GM21529 (cell line): ENCODE data around the gene ANKRD36C.
A peak's percentile ranks its signal among the peaks of the same experiment; 100 is the strongest.
"Not testable (repeated sequence)": the region's sequence is repeated elsewhere in the genome, so short reads cannot be mapped to it uniquely, and the experiment has no call there.

Experiments
- ATAC-seq: cut with Tn5 transposase; IDR thresholded peaks from one replicate; pipeline ENCODE4 v1.9.1; 2021; ENCODE audit not compliant: unreplicated experiment

Gene ANKRD36C

DNA sequence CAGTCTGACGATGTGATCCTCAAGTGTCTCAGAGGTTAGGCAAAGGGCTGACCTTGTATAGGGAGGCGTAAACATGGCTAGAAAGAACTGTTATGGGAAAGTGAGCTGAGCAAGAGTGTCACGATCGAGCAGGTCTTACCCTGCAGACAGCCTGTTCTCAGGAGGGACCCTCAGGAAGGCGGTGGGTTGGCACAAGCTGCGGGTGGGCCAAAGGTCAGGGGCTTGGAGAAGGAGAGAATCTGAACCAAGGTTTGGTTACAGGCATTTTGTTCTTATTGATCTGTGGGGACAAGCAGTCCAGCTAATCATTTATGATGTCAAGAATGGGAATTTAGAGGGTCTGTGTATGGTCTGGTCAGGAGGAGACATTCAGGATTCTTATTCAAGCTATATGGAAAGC lies 16.4 kb upstream of the ANKRD36C start:
- not testable (repeated sequence) for ATAC-seq

DNA sequence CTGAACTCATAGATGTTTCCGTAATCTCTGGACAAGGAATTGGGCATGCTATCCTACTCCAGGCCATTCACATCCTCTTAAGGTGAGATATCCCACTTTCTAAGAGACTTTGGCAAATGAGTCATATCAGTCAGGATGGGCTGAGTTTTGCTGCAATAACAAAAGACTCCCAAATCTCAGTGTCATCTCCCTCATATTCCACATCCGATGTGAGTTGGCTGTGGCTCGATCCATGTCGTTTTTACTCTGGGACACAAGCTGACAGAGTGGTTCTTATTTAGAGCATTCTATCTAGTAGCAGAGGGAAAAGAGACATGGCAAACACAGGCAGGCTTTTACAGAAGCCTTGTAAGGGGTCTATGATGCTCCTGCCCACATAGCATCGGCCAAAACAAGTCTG lies 14.6 kb upstream of the ANKRD36C start:
- not testable (repeated sequence) for ATAC-seq

DNA sequence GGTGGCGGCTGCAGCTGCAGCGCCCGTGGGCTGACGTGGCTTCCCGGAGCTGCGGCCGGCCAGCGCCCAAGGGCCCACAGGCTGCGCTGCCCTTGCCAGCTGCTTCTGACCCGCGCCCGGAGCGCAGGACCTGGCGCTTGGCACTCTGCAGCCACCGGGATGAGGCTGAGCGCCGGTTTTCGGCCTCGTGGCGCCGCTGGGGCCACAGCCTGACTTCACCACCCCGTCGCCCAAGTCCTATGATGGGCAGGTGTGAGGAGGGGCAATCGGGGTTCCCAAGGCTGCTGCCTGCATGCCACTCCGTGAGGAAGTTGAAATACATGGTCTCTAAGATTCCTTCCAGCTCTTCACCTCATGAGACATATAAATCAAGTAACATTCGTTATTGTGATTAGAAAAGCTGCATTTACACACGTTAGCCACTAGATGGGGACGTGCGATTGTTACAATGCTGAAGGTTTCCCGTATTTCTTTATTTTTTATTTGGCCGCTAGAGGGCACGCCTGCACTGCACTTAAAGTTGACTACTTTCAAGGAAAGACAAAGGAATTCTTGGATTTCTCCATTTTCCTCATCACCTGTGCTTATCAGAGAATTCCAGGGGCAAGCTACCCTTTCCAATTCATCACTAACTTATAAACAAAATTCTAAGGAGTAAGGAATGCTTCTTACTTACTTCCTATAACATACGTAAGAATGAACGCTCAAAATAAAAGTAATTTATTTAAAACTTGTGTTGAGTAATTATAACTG lies 1.1 kb upstream of the ANKRD36C start:
- peak; percentile 48 for ATAC-seq

DNA sequence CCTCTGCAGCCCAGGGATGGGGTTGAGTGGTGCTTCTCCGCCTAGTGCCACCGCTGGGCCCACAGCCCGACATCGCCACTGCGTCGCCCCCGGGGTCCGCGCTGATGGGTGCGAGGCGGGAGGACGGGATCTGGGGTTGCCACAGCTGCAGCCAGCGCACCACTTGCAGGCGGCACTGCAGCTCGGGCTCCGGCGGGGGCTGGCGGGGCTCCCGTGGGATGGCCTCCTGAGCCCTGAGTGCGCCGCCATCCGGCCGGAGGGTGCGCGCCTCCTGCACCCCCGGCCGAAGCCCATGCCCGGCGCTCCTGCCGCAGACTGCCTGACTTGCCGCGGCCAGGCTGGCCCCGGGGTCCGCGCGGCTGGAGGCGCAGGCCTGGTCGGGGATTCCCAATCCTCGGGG lies 478 bp upstream of the ANKRD36C start:
- peak; percentile 56 for ATAC-seq

DNA sequence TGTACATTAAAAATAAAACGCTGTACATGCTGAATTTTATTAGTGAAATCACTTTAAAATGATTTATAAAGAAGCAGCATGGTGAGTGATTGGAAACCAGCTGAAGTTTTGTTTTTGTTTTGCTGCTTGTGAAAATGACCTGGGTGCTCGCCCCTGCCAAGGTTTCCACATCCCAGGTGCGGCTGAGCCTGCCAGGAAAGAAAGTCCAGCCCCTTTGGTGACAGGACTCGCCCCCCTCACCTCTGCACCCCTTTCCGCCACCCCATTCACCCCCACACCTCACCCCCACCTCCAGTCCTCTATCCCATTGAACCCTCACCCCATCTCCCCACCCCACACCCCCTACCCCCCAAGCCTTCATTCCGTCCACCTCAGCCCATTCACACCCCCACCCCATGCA lies 740 bp downstream of the ANKRD36C start:
- not testable (repeated sequence) for ATAC-seq

DNA sequence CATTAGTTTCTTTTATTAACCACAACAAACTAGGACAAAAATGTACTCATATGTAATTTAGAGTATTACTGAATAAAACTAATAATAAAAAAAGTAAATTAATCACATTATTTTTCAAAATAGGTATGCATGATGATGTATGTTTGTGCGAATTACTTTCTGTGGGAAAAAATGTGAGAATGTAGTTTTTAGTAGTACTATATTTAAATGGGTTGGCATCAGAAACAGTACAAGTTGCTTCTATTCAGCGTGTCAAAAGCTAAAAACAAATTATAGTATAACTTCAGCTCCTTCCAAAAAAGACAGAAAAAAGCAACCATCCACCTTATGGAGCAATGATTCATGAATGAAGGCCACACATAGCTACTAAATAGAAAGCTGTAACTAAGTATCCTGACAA lies 40.0 kb downstream of the ANKRD36C start:
- ATAC-seq: not testable (repeated sequence)

DNA sequence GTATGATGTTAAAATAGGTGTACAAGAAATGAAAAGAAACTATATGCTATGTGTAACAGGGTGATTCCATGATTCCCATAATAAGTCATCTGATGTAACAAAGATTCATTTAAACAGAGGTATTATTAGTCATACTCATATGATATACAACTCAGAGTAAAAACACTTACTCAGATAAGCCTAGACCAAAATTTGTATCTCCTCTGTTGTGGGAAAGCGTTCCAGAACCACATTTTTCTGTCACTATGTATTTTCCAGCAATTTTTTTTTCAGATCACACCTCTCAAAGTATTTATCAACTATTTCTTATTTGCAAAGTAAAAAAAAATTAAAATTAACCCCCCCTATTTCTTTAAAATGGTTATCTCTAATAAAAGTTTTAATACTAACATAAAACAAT lies 43.6 kb downstream of the ANKRD36C start:
- not testable (repeated sequence) for ATAC-seq

DNA sequence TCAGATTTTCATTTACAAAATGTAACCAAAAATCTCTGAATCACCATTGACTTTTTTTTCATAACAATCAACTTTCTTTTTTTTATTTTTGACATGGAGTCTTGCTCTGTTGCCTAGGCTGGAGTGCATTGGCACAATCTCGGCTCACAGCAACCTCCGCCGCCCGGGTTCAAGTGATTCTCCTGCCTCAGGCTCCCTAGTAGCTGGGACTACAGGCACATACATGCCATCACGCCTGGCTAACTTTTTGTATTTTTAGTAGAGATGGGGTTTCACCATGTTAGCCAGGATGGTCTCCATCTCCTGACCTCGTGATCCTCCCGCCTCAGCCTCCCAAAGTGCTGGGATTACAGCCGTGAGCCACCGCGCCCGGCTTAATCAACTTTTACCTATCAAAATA lies 51.7 kb downstream of the ANKRD36C start:
- not testable (repeated sequence) for ATAC-seq

DNA sequence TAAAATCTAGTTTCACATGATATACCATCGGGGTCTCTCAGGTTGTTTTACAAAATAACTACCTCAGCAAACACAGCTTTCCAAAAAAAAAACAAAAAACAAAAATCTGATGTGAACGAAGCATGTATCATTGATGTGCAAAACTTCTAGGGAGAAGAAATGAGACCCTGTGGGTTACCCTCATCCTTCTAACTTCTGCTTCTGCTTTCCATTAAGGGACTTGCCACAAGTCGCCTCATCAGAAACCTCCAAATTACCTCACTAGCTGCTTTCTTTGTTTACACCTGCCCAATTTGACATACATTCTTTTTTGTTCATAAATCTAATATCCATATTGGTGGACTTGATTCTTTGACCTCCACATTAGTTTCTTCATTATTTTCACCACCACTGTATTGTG lies 60.9 kb downstream of the ANKRD36C start:
- ATAC-seq: not testable (repeated sequence)

DNA sequence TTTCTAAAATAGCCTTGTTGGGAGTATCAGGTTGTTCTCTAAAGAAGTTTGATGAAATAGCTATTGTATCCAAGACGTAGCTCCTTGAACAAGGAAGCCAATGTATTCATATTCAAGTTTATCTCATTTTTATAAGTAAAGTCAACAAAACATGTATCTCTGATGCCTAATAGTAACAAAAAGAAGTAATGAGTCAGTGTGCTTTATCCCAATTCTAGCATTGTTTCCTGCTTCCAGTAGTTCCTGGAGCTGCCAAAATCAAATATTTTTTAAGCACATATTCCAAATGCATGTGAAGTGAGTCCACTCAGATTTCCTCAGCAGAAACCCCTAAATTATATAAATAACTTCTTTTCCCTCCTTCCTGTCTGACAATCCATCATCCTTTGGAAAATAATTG lies 74.6 kb downstream of the ANKRD36C start:
- ATAC-seq: not testable (repeated sequence)

DNA sequence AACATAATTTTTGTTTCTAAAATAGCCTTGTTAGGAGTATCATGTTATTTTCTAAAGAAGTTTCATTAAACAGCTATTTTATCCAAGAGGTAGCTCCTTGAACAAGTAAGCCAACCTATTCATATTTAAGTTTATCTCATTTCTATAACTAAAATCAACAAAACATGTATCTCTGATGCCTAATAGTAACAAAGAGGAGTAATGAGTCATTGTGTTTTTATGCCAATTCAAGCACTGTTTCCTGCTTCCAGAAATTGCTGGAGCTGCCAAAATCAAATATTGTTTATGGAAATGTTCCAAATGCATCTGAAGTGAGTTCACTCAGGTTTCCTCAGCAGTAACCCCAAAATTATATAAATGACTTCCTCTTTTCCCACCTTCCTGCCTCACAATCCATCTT lies 76.5 kb downstream of the ANKRD36C start:
- not testable (repeated sequence) for ATAC-seq

DNA sequence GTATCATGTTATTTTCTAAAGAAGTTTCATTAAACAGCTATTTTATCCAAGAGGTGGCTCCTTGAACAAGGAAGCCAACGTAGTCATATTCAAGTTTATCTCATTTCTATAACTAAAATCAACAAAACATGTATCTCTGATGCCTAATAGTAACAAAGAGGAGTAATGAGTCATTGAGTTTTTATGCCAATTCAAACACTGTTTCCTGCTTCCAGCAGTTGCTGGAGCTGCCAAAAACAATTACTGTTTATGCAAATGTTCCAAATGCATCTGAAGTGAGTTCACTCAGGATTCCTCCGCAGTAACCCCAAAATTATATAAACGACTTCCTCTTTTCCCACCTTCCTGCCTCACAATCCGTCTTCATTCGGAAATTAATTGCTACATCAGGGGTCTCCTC lies 80.2 kb downstream of the ANKRD36C start:
- not testable (repeated sequence) for ATAC-seq

DNA sequence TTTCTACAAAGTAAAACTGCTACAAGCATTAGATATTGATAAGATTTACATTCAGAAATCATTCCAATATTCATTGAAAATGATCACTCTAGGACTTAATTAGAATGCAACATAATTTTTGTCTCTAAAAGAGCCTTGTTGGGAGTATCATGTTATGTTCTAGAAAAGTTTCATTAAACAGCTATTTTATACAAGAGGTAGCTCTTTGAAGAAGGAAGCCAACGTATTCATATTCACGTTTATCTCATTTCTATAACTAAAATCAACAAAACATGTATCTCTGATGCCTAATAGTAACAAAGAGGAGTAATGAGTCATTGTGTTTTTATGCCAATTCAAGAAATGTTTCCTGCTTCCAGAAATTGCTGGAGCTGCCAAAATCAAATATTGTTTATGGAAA lies 97.2 kb downstream of the ANKRD36C start:
- ATAC-seq: not testable (repeated sequence)

DNA sequence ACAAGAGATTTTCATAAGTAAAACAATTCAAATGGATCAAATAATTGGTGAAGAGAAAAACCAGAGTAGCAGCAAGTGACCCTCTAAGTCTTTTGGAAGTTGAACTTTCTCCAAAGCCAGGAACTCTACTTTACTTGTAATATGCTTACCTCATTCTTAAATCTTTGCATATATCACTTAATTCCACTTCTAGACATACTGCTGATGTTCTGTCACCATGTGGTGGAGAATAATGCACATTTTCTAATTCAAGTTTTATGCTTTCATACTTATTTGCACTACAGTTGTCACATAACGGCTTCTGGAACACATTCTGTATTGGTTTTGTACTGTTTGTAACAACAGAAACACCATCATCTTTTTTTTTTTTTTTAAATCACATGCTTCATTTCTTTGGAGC lies 123.7 kb downstream of the ANKRD36C start:
- not testable (repeated sequence) for ATAC-seq

DNA sequence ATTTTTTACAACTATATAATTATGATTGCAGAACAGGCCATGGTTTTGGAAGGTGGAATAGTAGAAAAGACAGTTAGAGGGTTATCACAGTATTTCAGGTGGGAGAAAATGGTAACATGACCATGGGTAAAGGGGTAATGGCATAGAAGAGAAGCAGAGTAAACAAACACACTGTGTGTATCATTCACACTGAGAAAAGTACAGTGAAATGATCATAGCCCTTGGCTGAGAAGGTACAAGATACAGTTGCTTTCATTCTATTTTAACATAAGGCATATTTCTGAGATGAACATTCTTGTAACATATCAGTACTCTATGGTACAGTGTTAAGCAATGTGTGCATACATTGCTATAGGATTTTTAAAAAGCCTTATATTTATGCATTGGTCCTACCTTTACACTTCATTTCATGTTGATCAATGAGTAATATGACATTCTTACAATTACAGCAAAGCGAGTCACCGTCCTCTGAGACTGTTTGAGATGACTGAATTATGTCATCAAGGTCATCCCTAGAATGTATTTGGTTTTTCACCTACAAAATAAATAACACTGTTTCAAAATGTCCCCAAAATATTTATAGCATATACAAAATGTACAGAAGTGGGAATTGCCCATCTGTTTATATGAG lies 124.5 kb downstream of the ANKRD36C start:
- ATAC-seq: not testable (repeated sequence)

DNA sequence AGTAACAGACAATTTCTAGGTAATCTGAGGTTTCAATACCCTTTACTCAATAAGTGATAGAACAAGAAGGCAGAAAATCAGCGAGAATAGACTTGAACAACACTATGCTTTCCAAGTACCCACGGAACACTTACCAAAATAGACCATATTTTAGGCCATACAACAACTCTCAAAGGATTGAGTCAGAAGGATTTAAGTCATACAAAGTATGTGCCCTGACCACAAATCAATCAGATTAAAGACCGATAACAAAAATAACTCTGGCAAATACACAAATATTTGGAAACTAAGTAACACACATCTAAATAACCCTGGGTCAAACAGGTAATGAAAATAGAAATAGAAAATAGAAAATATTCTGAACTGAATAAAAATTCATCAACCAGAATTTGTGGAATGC lies 129.5 kb downstream of the ANKRD36C start:
- ATAC-seq: not testable (repeated sequence)

DNA sequence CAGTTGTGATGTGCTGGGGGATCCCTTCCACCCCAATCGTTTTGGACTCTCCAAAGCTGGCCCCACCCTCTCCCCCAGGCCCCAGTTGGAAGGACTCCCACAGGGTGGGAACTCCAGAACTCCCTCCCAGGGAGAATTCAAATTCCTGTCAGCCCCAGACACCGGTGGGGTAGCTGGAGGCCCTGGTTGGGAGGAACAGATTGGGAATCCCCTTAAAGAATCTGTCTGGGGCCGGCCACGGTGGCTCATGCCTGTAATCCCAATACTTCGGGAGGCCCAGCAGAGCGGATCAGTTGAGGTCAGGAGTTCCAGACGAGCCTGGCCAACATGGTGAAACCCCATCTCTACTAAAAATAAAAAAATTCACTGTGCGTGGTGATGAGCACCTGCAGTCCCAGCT lies 155.5 kb downstream of the ANKRD36C start:
- ATAC-seq: no peak

DNA sequence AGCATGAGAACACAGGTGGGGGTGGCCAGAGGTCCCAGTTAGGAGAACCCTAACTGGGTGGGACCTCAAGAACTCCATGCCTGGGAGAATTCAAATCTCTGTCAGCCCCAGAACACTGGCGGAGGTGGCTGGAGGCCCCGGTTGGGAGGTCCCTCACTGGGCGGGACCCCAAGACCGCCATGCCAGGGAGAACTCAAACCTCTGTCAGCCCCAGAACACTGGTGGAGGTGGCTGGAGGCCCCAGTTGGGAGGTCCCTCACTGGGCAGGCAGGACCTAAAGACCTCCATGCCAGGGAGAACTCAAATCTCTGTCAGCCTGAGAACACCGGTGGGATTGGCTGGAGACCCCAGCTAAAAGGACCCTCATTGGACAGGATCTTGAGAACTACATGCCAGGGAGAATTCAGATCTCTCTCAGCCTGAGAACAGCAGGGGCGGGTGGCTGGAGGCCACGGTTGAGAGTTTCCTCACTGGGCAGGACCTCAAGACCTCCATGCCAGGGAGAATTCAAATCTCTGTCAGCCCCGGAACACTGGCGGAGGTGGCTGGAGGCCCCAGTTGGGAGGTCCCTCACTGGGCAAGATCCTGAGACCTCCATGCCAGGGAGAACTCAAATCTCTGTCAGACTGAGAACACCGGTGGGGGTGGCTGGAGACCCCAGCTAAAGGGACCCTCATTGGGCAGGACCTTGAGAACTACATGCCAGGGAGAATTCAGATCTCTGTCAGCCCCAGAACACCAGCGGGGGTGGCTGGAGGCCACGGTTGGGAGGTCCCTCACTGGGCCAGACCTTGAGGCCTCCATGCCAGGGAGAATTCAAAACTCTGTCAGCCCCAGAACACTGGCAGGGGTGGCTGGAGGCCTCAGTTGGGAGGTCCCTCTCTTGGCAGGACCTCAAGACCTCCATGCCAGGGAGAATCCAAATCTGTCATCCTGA lies 157.3 kb downstream of the ANKRD36C start:
- ATAC-seq: not testable (repeated sequence)

DNA sequence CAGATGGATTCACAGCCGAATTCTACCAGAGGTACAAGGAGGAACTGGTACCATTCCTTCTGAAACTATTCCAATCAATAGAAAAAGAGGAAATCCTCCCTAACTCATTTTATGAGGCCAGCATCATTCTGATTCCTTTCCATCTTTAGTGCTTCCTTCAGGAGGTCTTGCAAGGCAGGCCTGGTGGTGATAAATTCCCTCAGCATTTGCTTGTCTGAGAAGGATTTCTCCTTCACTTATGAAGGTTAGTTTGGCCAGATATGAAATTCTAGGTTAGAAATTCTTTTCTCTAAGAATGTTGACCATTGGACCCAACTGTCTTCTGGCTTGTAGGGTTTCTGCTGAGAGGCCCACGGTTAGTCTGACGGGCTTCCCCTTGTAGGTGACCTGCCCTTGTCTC lies 167.4 kb downstream of the ANKRD36C start:
- not testable (repeated sequence) for ATAC-seq

DNA sequence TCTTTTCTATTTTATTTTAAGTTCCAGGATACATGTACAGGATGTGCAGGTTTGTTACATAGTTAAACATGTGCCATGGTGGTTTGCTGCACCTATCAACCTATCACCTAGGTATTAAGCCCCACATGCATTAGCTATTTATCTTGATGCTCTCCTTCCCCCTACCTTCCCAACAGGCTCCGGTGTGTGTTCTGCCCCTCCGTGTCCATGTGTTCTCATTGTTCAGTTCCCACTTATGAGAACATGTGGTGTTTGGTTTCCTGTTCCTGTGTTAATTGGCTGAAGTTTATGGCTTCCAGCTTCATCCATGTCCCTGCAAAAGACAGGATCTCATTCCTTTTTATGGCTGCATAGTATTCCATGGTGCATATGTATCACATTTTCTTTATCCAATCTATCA lies 174.1 kb downstream of the ANKRD36C start:
- ATAC-seq: not testable (repeated sequence)

DNA sequence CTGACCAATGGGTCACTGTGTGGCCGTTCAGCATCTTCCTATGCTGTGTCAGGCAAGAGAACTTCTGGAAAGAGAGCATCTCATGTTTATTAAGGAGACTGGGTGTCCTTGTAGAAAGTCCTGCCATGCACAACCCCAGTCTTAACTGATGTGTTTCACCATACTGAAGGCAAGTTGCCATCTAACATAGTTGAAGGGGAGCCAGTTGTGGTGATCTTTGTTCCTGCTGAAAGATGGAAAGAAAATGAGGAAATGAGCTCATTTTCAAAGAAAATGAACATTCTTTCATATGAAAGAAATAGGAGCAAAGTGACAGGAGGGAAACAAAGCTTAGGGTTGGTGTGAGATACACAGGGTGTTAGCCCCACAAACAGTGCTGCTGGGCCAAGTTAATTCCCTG lies 178.3 kb downstream of the ANKRD36C start:
- ATAC-seq: not testable (repeated sequence)
